Measurements from ENCODE around the gene RPS10.
"Not testable (repeated sequence)": the region's sequence is repeated elsewhere in the genome, so short reads cannot be mapped to it uniquely, and the experiment has no call there.

Gene RPS10

GRCh38 chr6:34447910-34448309, 22.0 kb upstream of the RPS10 start:
- DNase-seq (ENCODE audit: low read depth), result no peak

DNA sequence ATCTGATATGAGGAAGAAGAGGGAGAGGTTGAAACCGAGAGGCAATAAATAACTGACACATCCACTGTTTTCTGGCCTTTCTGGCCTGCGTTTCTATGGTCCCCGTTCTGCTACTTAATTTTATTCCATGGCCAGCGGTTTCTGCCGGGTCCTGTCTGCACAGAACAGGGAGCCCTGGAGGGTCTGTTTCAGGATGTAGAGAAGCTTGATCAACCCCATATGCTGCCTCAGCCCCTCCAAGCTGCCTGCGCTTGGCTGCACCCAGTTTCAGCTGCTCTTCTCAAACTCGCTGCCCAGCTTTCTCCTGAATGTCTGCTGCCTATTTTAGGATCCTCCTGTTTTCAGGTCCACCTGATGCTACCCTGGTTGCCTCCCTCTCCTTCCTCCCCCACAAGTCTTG, 21.5 kb upstream of the RPS10 start:
- DNase-seq (ENCODE audit: low read depth), result no peak

- DNase-seq (ENCODE audit: low read depth), result no peak
Observed at GRCh38 chr6:34445313-34445860, 19.5 kb upstream of the RPS10 start.

DNA sequence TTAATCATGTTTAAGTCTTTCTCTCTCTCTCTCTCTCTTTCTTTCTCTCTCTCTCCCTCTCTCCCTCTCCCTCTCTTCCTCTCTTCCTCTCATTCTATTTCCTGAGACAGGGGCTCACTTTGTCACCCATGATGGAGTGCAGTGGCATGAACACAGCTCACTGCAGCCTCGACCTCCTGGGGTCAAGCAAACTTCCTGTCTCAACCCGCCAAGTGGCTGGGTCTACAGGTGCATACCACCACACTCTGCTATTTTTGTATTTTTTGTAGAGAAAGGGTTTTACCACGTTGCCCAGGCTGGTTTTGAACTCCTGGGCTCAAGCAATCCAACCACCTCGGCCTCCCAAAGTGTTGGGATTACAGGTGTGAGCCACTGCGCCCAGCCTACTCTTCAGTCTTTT, 15.7 kb upstream of the RPS10 start:
- no peak for DNase-seq (ENCODE audit: low read depth)

DNA sequence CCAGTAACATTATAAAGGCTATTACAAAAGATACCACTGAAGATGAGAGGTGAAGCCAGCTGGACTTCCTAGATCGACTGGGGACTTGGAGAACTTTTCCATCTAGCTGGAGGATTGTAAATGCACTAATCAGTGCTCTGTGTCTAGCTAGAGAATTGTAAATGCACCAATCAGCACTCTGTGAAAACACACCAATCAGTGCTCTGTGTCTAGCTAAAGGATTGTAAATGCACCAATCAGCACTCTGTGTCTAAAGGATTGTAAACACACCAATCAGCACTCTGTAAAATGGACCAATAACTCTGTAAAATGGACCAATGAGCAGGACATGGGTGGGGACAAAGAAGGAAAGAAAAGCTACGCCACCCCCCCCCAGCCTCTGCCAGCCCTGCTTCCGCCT, 13.6 kb upstream of the RPS10 start:
- no peak for DNase-seq (ENCODE audit: low read depth)

DNA sequence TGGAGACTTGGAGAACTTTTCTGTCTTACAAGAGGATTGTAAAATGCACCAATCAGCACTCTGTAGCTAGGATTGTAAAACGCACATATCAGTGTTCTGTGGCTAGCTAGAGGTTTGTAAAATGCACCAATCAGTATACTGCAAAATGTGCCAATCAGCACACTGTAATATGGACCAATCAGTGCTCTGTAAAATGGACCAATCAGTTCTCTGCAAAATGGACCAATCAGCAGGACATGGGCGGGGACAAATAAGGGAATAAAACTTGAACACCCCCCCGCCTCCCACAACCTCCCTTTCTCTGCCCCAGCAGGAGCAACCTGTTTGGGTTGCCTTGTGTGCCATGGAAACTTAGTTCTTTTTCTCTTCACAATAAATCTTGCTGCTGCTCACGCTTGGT, 12.8 kb upstream of the RPS10 start:
- no peak for DNase-seq (ENCODE audit: low read depth)

DNA sequence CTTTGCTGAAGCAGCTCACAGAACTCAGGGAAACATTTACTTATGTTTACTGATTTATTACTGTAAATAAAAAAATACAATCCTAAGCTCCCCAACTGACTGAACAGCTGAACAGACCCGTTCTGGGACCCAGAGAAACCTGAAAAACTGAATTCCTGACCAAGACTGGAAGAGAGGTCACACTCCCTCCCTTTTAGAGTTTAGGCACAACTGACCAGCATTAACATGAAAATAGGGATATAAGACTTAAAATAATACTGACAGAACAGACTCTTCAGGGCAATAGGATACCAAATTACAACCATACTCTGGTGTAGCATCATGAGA, 11.7 kb upstream of the RPS10 start:
- DNase-seq (ENCODE audit: low read depth), result no peak

DNA sequence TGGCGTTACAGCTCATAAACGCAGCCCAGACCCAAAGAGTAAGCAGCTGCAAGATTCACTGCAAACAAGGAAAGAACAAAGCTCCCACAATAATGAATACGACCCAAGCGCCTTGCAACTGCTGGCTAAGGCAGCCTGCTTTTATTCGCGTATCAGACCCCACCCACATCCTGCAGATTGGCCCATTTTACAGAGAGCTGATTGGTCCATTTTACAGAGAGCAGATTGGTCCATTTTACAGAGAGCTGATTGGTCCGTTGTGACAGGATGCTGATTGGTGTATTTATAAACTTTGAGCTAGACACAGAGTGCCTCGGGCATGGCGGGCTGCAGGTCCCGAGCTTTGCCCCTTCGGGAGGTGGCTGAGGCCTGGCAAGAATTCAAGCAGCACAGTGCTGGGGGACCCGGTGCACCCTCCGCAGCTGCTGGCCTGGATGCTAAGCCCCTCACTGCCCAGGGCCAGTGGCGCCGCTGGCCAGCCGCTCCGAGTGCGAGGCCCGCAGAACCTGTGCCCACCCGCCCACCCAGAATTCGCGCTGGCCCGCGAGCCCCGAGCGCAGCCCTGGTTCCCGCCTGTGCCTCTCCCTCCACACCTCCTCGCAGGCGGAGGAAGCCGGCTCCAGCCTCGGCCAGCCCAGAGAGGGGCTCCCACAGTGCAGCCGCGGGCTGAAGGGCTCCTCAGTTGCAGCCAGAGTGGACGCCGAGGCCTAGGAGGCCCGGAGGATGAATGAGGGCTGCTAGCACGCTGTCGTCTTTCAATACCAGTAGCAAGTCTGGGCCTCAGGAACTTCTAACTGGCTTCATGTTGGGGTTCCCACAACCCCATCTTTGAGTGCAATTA, 11.2 kb upstream of the RPS10 start:
- DNase-seq (ENCODE audit: low read depth), result no peak

GRCh38 chr6:34435916-34436315, 10.0 kb upstream of the RPS10 start:
- no peak for DNase-seq (ENCODE audit: low read depth)

DNA sequence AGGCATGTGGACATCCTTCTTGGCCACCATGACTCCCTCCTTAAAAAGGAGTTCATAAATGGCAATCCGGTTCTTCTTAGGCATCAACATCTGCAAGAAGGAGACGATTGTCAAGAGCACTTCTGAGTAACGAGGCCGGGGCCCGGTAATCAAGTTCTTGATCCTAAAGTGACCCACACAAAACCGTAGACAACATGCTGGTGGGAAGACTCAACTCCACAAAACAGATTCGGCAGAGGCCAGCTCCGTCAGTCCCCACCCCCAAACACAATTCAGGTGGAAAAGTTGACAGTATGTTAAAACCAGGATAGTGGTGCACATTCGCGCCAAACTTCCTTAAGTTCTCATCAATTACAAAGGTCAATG, 754 bp downstream of the RPS10 start:
- DNase-seq (ENCODE audit: low read depth), result no peak

DNA sequence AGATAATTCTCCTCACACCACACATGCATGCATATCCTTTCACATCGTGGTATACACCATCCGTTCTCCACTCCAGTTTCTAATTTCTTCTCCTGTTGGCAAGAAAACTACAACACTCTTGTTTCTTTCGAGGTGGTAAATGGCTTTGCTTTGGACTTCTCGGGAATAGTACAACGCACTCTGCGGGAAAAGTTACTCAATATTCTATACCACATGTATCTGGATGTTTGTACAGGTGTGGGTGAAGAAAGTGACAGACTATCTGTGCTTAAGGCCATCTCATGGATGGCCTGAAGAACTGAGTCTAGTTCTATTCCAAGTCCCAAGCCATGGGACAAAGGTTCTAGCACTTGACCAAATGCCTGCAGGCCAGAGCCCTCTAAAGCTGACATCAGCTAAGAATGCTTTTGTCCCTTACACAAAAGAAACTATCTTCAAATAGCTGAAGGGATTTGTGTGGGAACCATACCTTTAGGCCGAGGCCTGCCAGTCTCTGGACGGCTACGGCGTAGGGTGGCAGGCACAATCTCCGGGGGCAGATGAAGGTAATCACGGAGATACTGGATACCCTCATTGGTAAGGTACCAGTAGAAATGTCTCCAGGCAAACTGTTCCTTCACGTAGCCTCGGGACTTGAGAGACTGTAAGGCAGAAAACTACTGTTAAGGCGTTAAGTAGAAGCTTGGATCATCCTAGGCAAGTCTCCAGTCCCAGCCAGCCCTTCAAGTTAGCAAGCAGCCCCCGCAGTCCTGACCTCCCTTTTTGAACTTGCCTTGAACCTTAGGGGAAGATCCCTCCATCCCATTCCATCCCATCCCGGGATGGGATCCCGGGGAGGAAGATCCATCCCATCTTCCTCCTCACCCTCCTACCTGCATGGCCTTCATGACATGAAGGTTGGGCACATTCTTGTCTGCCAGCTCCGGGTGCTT, 1.4 kb downstream of the RPS10 start:
- DNase-seq (ENCODE audit: low read depth), result no peak

GRCh38 chr6:34423254-34423653, 2.6 kb downstream of the RPS10 start:
- peak; percentile 58 for DNase-seq (ENCODE audit: low read depth)

DNA sequence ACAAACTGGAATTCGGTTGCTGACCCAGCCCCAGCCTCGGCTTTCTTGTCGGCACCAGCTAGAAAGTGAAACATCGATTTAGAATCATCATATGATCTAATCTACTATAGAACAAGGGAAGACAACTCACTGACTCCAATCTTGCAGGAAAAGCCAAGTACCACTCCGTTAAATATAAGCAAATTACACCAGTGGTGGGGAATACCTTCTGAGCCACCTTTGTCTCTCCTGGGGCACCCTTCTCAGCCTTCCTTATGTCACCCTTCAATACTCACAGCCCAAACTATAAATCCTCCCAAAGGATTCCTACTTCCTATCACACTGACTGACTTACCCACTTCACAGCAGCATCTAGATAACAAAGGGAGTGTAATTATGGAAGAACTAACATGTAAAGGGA, 7.5 kb downstream of the RPS10 start:
- DNase-seq (ENCODE audit: low read depth), result no peak

- DNase-seq (ENCODE audit: low read depth), result no peak
Observed at GRCh38 chr6:34416877-34417371, 8.9 kb downstream of the RPS10 start.

GRCh38 chr6:34414999-34415858, 10.6 kb downstream of the RPS10 start:
- peak; percentile 61 for DNase-seq (ENCODE audit: low read depth)

- DNase-seq (ENCODE audit: low read depth), result peak; percentile 58
Observed at GRCh38 chr6:34412643-34413214, 13.1 kb downstream of the RPS10 start.

GRCh38 chr6:34412016-34412415, 13.9 kb downstream of the RPS10 start:
- DNase-seq (ENCODE audit: low read depth), result no peak

DNA sequence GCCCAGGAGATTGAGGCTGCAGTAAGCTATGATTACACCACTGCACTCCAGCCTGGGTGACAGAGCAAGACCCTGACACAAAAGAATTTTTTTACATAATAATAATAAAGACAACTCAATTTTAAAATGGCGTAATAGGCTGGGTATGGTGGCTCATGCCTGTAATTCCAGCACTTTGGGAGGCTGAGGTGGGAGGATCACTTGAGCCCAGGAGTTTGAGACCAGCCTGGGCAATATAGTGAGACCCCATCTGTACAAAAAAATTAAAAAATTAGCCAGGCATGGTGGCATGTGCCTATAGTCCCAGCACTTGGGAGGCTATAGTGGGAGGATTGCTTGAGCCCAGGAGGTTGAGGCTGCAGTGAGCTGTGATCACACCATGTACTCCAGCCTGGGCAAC, 18.0 kb downstream of the RPS10 start:
- not testable (repeated sequence) for DNase-seq (ENCODE audit: low read depth)

DNA sequence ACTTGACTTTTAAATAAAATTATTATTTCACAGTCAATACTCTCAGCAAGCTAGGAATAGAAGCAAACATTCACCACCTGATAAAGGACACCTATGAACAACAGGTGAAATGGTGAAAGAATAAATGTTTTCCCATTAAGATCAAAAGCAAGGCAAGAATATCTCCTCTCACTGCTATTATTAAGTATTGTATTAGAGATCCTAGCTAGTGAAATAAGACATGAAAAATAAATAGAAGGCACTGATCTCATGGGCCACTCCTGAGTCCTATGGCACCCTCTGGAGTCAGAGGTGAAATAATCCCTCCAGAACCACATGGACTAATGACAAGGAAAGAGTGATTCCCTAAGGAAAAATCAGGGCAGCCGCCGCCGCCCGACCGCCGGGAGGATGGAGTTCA, 29.4 kb downstream of the RPS10 start:
- no peak for DNase-seq (ENCODE audit: low read depth)

DNA sequence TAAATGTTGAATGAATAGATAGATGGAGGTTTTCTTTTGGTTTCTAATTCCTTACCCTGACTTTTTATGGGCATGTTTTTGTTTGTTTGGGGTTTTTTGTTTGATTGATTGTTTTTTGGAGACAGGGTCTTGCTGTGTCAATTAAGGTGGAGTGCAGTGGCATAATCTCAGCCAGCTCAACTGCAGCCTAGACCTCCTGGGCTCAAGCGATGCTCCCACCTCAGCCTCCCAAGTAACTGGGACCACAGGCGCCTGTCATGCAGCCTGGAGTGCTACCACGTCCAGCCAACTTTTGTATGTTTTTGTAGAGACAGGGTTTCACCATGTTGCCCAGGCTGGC, 31.9 kb downstream of the RPS10 start:
- DNase-seq (ENCODE audit: low read depth), result no peak

DNA sequence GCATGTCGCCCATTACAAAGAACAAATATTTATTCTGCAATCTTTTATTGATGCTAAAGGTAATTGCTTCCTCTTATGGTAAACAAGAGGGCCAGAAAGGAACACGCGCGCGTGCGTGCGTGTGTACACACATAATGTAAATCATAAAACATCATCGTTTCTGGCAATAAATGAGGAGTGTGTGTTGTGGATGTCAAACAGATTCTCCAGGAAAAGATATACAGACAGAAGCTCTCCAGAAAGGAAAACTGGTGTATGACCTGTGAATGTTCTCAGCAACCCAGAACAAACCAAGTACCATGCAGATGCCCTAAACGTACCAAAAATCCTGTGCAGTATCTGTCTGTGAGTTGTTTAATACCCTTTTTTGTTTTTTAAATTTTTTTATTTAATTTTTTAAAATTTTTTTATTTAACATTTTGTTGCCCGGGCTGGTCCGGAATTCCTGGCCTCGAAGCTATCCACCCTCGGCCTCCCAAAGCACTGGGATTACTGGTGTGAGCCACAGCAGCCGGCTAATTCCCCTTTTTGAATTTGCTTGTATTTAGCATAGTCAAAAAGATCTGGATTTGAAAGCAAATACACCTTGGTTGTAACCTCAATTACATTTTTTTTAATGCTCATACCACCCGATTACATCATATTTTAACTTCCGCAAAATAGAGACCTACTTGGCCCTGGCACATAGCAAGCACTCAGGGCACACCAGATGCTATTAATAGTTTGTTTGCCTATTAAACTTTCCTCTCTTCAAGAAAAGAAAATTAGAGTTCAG, 32.5 kb downstream of the RPS10 start:
- no peak for DNase-seq (ENCODE audit: low read depth)

Data from iris pigment epithelial cell (primary cell).